Measurements from ENCODE around the gene OTOG.

- TF ChIP-seq CTCF (conservative IDR thresholded peaks at IDR 0.05; ENCODE audit: low read depth, low read length) (no peak), EZH2phosphoT487 (IDR thresholded peaks at IDR 0.05; ENCODE audit: borderline replicate concordance, low read length) (no peak), EZH2 (IDR thresholded peaks at IDR 0.05; ENCODE audit: low read length, unreplicated experiment) (no peak)
These were observed 11.1 kb downstream of the OTOG start for GRCh38 chr11:17558025-17558780.
